G401.6 (cell line): ENCODE measurements around the gene CHRNB4.

Experiments
- FAIRE-seq: peaks from 2 replicates; lab custom pipeline; 2012; peaks lifted over from hg19 to GRCh38; lab: Jason Lieb, UNC

The CHRNB4 gene

DNA sequence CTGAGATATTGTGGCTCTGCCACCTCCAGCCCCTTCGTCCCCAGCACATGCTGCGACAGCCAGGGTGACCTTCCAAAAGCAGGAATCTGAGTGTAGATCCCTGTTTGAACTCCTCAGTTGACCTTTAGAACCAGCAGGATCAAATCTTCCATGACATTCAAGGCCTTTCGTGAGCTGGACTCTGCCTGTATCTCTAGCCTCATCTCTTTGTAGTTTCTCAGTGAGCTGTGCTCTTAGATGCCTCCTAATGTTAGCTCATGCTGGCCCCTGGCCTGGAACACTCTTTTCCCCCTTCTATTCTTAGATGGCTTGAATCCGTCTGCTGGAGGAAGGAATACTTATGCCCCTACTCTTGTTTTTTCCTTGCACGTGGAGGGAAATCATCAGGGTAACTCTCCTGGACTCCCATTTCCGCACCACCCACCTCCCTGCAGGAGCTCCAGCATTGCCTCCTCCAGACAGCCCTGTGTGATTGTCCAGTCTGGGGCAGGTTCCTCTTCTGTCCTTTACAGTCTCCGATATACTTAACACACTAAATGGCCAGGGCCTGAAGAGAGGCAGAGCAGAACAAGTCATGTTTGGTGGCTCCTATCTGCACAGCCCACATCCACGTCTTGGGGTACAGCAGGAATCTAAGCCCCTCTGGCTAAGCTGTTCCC is 26.7 kb upstream of the CHRNB4 start:
- FAIRE-seq, result no peak

DNA sequence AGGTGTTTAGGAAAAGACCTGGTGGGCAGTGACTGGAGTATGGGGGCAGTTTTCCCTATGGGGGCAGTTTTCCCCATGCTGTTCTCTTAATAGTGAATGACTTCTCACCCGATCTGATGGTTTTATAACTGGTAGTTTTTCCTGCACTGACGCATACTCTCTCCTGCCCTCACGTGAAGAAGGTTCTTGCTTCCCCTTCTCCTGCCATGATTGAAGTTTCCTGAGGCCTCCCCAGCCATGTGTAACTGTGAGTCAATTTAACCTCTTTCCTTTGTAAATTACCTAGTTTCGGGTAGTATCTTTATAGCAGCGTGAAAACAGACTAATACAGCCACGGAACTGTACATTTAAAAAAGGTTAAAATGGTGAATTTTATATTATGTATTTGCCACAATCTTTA is 25.0 kb upstream of the CHRNB4 start:
- no peak for FAIRE-seq

DNA sequence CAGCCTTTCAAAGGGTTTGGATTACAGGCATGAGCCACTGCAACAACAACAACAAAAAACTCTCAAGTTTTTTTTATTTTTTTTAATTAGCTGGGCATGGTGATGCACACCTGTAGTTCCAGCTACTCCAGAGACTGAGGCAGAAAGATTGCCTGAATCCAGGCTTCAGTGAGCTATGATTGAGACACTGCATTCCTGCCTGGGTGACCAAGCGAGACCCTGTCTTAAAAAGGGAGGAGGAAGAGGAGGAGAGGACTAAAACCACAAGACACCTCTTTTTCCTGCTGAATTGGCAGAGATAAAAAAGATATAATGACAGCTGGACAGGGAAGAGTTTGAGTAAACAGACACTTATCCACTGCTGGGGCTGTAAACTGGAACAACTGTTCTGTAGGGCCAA is 22.7 kb upstream of the CHRNB4 start:
- FAIRE-seq, result no peak

DNA sequence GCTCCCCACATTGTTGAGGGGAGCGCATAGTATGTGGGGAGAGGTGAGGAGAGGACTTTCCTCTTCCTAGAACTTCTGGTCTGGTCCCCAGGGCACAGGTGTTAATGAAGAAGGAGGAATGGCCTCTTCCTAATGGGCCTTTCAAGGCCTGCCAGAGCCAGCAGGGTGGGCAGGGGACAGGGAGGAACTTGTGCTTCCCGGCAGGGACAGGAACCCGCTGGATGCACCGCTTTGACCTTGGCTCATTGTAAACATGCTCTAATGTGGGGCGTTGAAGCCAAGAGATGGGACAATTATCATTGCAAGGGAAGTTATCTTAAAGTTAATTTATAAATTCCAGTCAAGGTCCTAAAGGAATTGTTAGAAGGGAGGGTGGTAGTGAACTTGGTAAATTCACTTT is 21.0 kb upstream of the CHRNB4 start:
- no peak for FAIRE-seq

DNA sequence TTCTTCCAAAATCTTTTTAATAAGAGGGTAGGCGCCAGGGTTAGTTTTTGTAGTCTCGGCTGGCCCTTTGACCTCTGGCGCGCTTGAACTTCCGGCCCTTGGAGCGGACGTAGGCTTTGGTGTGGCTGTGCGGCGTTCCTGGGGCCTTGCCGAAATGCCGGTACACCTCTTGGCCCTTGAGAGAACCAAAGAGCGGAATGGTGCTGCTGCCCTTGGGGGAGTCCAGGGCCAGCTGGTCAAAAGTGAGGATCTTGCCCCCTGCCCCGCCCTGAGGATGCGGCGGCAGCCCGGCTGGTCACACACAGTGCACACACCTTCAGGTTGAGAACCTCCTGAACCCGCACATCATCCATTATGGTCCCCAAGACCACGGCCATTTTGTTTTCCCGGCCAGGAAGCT is 20.0 kb upstream of the CHRNB4 start:
- no peak for FAIRE-seq

DNA sequence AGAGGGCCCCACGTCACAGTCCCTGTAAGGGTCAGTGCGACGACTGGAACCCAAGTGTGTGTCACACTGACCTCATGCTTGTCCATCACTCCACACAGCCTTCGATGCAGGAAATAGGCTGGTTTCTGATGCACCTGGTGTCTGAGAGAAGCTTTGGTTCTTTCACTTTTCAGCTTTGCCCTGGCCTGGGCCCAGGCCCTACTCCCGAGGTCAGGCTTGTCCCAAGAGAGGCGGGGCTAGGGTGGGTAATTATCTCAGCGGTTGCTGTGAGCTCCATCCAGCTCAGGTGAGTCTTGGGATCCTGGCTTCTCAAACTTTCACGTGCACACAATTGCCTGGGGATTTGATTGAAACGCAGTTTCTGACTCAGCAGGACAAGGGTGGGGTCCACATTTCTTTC is 19.6 kb upstream of the CHRNB4 start:
- FAIRE-seq, result no peak

DNA sequence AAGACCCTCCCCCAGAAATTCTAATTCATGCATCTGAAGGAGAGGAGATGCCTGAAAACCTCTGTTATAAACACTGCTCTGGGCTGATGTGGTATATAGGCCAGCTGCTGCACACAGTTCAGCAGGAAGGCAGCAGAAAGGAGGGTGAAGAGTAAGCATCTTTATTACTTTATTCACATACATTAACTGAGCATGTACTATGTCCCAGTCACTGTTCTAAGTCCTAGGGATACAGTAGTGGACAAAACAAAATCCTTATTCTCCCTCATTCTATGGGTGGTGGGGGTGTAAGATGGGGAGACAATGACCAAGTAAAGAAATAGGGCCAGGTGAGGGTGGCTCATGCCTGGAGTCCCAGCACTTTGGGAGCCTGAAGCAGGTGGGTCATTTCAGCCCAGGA is 17.8 kb upstream of the CHRNB4 start:
- FAIRE-seq, result no peak

DNA sequence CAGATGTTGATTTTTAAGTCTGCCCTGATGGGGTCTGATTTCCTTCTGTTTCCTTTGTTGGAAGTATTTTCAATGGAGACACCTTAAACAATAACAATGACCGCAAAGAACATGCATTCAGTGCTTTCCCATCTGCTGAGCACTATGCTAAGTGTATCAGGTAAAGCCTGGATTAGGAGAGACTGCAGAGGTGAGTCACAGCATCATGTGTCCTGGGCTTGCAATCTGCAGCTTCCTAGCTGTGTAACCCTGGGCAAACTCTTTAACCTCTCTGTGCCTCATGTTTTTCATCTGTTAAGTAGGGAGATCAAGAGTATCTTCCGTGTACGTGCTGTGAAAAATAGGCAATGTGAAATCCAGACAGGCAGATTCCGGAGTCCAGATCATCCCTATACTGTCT is 13.3 kb upstream of the CHRNB4 start:
- no peak for FAIRE-seq

DNA sequence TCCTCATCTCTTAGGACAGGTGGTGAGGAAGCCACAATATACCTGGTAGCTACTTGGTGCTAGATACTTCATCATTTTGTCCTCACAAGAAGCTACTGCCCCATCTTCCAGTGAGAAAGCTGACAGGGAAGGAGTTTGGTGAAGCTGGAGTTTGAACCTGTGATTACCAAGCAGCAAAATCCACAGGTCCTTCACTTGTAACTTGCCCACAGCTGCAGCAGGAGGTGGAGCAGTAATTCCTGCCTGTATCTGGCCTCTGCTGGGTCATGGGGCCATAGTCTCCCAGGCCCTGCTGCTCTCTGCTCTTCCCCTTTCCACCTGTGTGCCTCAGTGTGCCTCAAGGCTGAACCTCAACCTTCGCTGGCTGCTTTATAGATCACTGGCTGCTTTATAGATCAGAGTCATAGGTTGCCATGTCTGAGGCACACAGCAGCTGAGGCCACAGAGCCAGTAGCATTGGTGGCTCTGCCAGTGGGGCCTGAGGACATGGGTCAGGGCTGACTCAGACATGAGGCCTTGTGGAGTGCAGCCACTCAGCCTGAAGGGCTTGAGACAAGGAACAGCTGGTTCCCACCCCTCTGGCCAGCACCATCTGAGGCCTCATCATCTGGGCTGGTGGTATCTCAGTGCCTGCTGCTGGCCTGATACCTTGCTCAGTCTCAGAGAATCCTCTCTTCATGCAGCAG is 11.1 kb upstream of the CHRNB4 start:
- FAIRE-seq, result no peak

DNA sequence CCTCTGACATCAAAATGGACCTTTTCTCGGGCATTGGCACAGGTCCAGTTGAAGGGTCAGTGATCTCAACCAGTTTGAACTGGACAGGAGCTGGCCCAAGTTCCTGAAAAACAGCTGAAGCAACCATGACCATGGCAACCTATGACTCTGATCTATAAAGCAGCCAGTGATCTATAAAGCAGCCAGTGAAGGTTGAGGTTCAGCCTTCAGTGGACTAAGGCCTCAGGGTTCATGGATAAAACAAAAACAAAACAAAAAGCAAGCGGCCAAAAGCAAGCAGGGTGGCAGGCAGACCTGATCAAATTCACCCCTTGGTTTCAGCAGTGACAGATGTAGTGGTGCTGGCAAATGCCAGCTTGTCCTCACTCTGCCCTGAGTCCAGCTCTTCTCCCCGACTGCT is 10.0 kb upstream of the CHRNB4 start:
- FAIRE-seq, result no peak

DNA sequence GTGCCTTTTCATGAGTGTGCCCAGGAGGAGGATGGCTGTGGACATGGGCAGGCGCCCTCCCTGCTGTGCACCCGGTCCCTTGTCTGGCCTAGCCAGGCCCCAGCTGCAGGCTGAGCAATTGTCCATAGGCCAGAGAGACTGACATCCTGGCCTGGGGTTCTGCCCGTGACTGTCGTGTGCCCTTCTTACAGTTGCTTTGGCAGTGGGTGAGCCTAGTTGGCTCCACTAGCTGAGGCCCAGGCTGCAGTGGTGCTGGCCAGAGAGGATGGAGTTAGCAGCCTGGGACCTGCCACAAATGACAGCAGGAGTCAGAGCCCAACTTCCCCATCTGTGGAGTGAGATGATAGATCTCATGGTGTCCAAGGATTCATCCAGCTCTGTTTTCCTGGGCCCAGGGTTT is 9.0 kb upstream of the CHRNB4 start:
- FAIRE-seq, result no peak

DNA sequence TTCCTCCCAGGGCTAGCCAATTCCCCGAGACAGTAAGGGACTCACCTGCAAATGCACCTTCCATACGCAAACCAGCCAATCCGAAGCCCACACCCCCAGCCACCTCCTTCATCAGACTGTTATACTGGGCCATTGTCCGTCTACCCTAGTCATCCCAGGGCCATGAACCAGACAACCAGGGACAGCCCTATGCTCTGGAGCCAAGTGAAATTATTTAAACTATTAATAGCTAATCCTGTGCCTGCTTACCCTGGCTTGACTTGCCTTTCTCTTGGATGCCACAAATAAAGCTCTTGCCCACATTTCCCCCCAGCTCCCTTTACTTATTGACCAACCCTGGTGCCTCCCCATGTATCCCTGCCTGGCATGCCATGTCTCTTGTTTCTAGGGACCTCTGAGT is 4.0 kb upstream of the CHRNB4 start:
- no peak for FAIRE-seq

DNA sequence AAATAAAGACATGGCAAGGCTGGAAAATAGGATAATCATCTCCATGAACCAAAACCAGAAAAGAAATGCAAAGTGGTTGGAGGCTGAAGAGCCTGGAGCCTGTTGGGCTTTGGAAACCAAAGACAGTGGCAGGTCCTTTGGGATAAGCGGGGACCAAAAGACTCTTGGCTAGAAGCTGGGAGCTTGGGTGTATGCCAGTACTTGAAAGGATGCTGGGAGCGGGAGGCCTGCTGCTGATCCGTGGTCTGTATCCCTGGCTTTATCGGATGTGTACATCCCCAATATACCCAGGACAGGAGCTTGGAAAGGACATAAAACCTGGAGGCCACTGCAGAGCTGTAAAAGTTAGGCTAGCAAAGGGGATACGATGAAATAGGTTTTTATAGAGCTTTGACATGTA is 1.3 kb upstream of the CHRNB4 start:
- no peak for FAIRE-seq

DNA sequence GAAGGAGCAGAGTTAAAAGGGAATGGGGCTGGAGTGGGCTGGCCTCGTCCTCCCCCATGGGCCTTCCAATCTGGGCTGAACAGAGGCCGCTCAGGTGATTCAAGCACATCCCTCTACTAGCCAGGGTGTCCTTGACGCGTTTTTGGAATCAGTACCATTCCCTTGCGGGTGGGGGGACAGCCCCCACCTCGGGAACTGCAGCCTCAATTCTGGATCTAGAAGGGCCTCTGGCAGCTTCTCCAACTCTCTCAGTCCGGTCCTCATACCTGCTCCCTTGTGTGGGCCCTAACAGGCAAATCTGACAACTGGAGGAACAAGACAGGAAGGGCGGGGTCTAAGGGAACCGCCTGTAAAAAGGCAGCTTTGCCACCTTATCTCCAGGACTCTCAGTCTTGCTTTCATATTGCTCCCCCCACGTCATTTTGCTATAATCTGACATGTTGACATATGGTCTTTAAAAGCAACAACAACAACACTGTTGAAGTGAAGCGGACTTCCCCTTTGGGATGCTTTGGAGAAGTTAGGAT is 802 bp upstream of the CHRNB4 start:
- no peak for FAIRE-seq

DNA sequence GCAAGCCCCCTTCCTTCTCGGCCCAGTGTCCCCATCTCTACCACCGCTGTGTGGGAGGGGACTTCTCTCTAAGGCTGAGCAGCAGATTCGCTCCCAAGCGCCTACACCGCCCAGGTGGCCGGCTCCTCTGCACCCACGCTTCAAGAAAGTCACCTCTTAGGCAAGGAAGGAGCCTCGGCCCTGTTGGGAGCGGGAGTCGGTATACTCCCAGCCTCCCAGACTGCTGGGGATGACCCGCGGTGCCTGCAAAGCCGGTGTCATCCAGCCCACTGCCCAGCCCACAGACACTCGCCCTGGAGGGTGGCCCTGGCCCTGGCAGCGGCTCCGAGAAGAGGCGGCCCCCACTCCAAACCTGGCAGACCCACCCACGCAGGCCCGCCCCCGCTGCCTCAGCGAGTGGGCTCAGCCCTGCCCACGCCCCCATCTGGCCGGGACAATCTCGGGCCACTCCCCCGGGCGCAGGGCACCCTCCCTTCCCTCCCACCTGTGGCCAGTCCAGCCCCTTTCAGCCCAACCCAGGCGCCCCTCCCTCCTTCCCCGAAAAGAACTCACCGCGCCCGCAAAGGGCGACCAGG is 396 bp downstream of the CHRNB4 start:
- FAIRE-seq, result no peak

DNA sequence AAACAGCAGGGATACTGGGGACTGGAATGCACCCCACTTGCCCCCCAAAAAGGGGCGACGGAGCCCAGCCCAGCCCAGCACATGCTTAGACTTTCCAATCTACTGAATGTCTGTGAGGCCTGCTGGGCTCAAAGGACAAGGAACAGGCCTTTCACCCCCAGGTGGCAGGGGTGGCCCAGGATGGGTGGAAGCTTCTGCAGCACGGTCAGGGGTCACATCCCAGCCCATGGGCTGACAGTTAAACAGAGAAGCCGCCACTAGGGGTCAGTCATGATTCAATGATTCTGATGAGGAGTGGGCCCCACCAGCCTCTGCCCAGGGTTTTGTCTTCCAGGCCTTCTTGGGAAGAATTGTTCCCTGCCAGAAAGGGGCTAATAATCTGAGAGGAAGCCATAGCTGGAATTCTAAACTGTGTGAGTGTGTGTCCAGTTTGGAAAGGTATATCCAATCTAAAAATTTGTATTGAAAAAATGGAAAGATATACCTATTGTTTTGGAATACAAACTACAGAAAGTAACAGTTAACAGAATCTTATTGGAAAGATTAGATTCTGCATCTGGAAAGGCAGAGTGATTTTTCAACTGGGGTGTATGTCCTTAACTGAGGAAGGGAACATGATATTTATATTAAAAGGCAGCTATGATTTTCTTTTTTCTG is 2.2 kb downstream of the CHRNB4 start:
- FAIRE-seq, result peak; percentile 19

DNA sequence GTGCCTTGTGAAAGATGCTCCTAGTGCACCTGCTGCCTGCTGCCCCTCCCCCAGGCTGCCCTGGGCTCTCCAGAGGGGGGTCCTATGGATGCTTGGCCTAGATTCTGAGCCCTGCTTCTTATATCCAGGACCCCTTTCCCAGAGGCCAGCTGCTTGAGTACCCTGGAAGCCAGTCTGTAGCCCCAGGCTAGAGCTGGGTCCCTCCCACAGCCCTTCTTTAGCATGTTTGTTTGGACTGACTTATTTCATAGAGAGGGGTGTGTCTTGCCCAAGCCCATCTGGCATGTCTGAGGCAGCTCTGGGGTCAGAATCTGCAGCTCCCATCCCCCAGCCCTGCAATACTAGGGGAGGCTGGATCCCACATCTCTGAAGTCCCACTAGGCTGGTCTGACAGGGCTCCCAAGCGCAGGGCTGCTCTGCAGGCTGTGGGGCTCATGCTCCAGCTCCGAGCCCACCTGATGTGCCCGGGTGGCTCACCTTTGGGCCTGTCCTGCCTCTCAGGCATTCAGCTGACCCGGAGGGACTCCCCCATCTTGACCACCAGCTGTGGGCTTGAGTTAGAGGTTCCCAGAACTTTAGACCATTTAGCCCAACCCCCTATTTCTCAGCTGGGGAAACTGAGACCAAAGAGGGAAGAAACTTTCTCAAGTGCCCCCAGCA is 3.1 kb downstream of the CHRNB4 start:
- no peak for FAIRE-seq

DNA sequence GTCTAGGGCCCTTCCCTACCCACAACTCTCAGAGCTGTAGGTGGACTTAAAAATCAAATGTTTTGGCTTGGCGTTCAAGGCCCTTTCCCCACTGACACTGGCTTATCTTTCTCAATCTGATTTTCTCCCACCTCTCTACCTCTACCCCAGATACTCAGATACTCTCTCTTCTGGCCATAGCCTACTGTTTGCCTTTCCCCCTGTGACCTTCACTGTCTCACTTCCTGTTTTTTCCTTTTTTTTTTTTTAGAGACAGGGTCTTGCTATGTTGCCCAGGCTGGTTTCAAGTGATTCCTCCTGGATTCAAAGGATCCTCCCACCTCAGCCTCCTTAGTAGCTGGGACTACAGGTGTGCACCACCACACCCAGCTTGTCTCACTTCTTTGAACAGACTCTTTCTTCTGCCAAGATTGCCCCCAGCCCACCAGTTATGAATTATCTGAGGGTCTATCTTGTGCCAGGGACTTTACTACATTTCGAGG is 4.6 kb downstream of the CHRNB4 start:
- FAIRE-seq, result no peak

DNA sequence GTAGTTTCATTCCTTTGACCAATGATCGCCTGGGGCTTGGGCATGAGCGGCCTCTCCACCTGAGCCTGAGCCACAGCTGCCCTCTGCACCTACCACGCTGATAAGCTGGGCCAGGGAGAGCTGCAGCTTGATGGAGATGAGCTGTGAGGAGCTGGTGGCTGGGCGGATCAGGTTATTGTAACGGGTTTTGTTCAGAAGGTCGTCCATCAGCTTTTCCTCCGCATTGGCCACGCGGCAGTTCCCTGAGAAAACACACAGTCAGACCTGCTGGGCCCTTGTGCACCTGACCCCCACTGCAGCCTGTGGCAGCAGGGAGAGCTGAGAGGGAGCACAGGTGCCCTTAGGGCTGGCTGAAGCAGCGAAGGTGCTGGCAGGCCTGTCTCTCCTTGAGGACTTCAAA is 5.7 kb downstream of the CHRNB4 start:
- no peak for FAIRE-seq

DNA sequence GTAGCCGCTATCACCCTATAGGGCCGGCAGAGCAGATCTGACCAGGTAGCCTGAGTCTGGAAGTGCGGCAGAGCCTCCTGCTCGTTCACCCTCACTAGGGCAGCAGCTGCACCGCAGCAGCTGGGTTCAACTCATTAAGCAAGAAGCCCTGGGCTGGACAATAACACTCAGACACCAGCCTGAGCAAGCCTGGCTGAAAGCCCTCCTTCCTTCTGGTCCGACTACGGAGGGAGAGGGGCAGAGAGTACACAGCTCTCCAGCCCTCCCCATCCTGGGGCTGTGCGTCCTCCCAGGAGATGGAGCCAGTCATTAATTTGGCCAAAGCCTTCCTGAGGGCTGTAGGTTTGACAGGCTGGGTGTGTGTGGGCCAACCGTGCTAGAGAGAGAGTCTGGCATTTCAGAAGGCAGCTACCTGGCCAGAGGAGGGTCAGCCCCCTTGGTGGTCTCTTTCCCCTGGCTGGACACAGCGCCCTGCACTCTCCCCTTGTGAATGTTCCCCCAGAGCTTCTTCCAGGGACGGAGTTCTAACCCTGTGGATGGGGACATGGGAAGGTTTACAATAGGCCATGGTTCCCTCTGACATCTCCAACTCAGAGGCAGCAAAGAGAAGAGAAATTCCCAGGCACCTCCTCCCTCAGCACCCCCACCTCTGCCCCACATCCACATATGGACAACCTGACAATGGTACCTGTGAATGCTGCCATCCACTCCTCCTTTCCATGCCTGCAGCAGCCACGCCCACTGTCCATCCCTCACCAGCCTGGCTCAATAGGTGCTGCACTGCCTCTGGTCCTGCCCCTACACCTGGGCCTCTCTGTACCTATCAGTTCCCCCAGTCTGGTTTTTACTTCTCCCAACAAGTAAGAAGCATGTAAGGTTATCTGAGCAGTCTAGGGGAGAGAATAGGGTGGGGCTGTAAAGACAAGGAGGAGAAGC is 6.5 kb downstream of the CHRNB4 start:
- FAIRE-seq, result no peak

DNA sequence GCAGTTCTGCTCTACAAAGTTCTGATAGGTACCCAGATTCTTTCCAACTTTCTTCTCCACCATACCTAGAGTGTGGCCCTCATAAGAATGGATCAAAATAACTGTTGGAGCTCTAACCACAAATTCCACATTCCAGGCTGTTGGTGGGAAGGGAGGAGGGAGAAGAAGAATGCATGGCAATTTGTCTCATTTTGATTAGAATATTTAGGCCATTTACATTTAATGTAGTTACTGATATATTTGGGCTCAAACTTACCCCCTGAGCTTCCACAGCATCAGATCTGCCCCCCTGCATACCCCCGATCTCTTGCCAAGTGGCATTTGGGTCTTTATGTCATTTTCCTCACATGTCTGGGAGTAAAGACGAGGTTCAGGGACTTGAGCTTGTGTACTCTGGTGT is 7.7 kb downstream of the CHRNB4 start:
- FAIRE-seq, result no peak
